IMR-90 (cell line): Measurements from ENCODE around the gene RSAD1. TPM values are rescaled to one million over a fixed set of nuclear protein-coding genes. Genes with fewer than 3 reads are reported as not detected.

Experiments used
- ATAC-seq: fragments of 200-7000 bp; cut with Tn5 transposase; 2 replicates; pipeline ENCODE4 v1.9.1; 2020; ENCODE audit warnings: low read depth, mild to moderate bottlenecking, moderate library complexity
- BruUV-seq: library from RNA; stranded (reverse); fragments of 400-500 nt; replicated peaks from 2 replicates; lab custom pipeline; 2021; lab: Mats Ljungman, UMichigan
- CTCF ChIA-PET: fragments of 300-600 bp; formaldehyde crosslinking; extraction: SDS; loops from one replicate; lab custom pipeline; 2021; ENCODE audit warnings: antibody characterized with exemption; lab: Yijun Ruan, JAX
- POLR2A ChIA-PET: fragments of 300-600 bp; sonication (Branson Sonifier 250); formaldehyde crosslinking; loops from one replicate; lab custom pipeline; 2022; ENCODE audit warnings: antibody characterized with exemption; ENCODE audit not compliant: unreplicated experiment; lab: Charles Lee
- DNase-seq: peaks from one replicate; pipeline ENCODE4 v3.0.0; 2013
- H2AFZ ChIP-seq: replicated peaks from 2 replicates; pipeline ENCODE3; 2013; ENCODE audit warnings: low read length, mild to moderate bottlenecking; ENCODE audit not compliant: poor library complexity
- H2AK5ac ChIP-seq: 2 replicates; pipeline ENCODE4 v1.6.1; 2013; ENCODE audit warnings: low read depth, low read length, inconsistent platforms
- H2AK9ac ChIP-seq: replicated peaks from 2 replicates; pipeline ENCODE3; 2013; ENCODE audit warnings: mild to moderate bottlenecking, low read depth, low read length, moderate library complexity; ENCODE audit not compliant: poor library complexity
- H2BK120ac ChIP-seq: 2 replicates; pipeline ENCODE4 v1.6.1; 2013; ENCODE audit warnings: low read depth, low read length, inconsistent platforms
- H2BK15ac ChIP-seq: 3 replicates; pipeline ENCODE4 v1.6.1; 2013; ENCODE audit warnings: low read depth, low read length, inconsistent platforms
- H2BK20ac ChIP-seq: 2 replicates; pipeline ENCODE4 v1.6.1; 2013; ENCODE audit warnings: low read depth, mild to moderate bottlenecking, inconsistent platforms, low read length, moderate library complexity
- H2BK5ac ChIP-seq: 2 replicates; pipeline ENCODE4 v1.6.1; 2013; ENCODE audit warnings: mild to moderate bottlenecking, low read depth, low read length, inconsistent platforms; ENCODE audit not compliant: poor library complexity, severe bottlenecking
- H3K14ac ChIP-seq: replicated peaks from 2 replicates; pipeline ENCODE4 v1.6.1; 2013; ENCODE audit warnings: low read depth, low read length, inconsistent platforms
- H3K18ac ChIP-seq: 2 replicates; pipeline ENCODE4 v1.6.1; 2013; ENCODE audit warnings: low read depth, low read length, control low read depth
- H3K23ac ChIP-seq: 2 replicates; pipeline ENCODE4 v1.6.1; 2013; ENCODE audit warnings: low read depth, low read length, inconsistent platforms
- H3K27ac ChIP-seq: 2 replicates; pipeline ENCODE4 v1.5.1; 2013; ENCODE audit warnings: mild to moderate bottlenecking, control low read depth, low read length; ENCODE audit not compliant: insufficient read depth
- H3K27me3 ChIP-seq: 2 replicates; pipeline ENCODE4 v1.6.1; 2013; ENCODE audit warnings: low read length; ENCODE audit not compliant: control insufficient read depth, insufficient read depth
- H3K36me3 ChIP-seq: 2 replicates; pipeline ENCODE4 v1.6.1; 2013; ENCODE audit warnings: low read length, mixed read lengths; ENCODE audit not compliant: control insufficient read depth, insufficient read depth
- H3K4ac ChIP-seq: 2 replicates; pipeline ENCODE4 v1.6.1; 2013; ENCODE audit warnings: low read depth, low read length, inconsistent platforms
- H3K4me1 ChIP-seq: 2 replicates; pipeline ENCODE4 v1.6.1; 2013; ENCODE audit warnings: low read length, mixed read lengths; ENCODE audit not compliant: control insufficient read depth, insufficient read depth
- H3K4me2 ChIP-seq: 2 replicates; pipeline ENCODE4 v1.6.1; 2013; ENCODE audit warnings: low read depth, mild to moderate bottlenecking, control low read depth, low read length, moderate library complexity
- H3K4me3 ChIP-seq: 2 replicates; pipeline ENCODE4 v1.5.1; 2013; ENCODE audit warnings: low read depth, mild to moderate bottlenecking, control low read depth, low read length, moderate library complexity; ENCODE audit not compliant: insufficient read depth
- H3K56ac ChIP-seq: 2 replicates; pipeline ENCODE4 v1.6.1; 2013; ENCODE audit warnings: low read length, inconsistent platforms; ENCODE audit not compliant: insufficient read depth; ENCODE audit errors: extremely low read depth
- H3K79me1 ChIP-seq, 2 experiments: 2 replicates each; pipeline ENCODE4 v1.6.1; 2013; ENCODE audit warnings: low read length in 2 of 2, inconsistent platforms in 1 of 2, low read depth in 1 of 2
- H3K9ac ChIP-seq: 2 replicates; pipeline ENCODE4 v1.6.1; 2013; ENCODE audit warnings: low read depth, low read length, control low read depth
- H3K9me1 ChIP-seq: 2 replicates; pipeline ENCODE4 v1.6.1; 2013; ENCODE audit warnings: low read length, inconsistent platforms; ENCODE audit not compliant: insufficient read depth
- H3K9me3 ChIP-seq: 2 replicates; pipeline ENCODE4 v1.6.1; 2013; ENCODE audit warnings: low read length; ENCODE audit not compliant: control insufficient read depth, insufficient read depth
- H4K20me1 ChIP-seq: 2 replicates; pipeline ENCODE4 v1.6.1; 2013; ENCODE audit warnings: low read length, inconsistent platforms; ENCODE audit not compliant: insufficient read depth
- H4K5ac ChIP-seq: 2 replicates; pipeline ENCODE4 v1.6.1; 2013; ENCODE audit warnings: mild to moderate bottlenecking, low read depth, low read length, control low read depth
- H4K8ac ChIP-seq, 2 experiments: 2 replicates each; pipeline ENCODE4 v1.6.1; 2013; ENCODE audit warnings: low read depth in 2 of 2, low read length in 2 of 2, control low read depth in 1 of 2, inconsistent platforms in 1 of 2
- H4K91ac ChIP-seq: 2 replicates; pipeline ENCODE4 v1.6.1; 2013; ENCODE audit warnings: low read depth, low read length, inconsistent platforms; ENCODE audit not compliant: insufficient read depth
- BHLHE40 ChIP-seq: fragments of 150-350 bp; IDR thresholded peaks from 2 replicates; pipeline ENCODE4 v1.6.1; 2016; ENCODE audit warnings: mild to moderate bottlenecking, low read depth, low read length
- CHD1 ChIP-seq: IDR thresholded peaks from 2 replicates; pipeline ENCODE4 v1.6.1; 2012; ENCODE audit warnings: low read depth, low read length, improper control_type of control experiment
- FOS ChIP-seq: fragments of 150-350 bp; IDR thresholded peaks from 2 replicates; pipeline ENCODE4 v1.6.1; 2016; ENCODE audit warnings: low read depth, low read length
- MAFK ChIP-seq: IDR thresholded peaks from 2 replicates; pipeline ENCODE4 v1.6.1; 2012; ENCODE audit warnings: low read depth, low read length, improper control_type of control experiment
- MAZ ChIP-seq: IDR thresholded peaks from 2 replicates; pipeline ENCODE4 v1.6.1; 2012; ENCODE audit warnings: low read depth, mild to moderate bottlenecking, low read length, improper control_type of control experiment, moderate library complexity, borderline replicate concordance
- MXI1 ChIP-seq: IDR thresholded peaks from 2 replicates; pipeline ENCODE4 v1.6.1; 2012; ENCODE audit warnings: low read depth, mild to moderate bottlenecking, low read length, moderate library complexity, borderline replicate concordance
- NFE2L2 ChIP-seq: fragments of 150-350 bp; IDR thresholded peaks from 2 replicates; pipeline ENCODE4 v1.6.1; 2016; ENCODE audit warnings: low read depth, mild to moderate bottlenecking, low read length
- POLR2A ChIP-seq: IDR thresholded peaks from 2 replicates; pipeline ENCODE4 v1.6.1; 2012; ENCODE audit warnings: mild to moderate bottlenecking, low read depth, low read length
- RAD21 ChIP-seq: IDR thresholded peaks from 2 replicates; pipeline ENCODE4 v1.6.1; 2012; ENCODE audit warnings: low read length, improper control_type of control experiment
- RFX5 ChIP-seq: IDR thresholded peaks from 2 replicates; pipeline ENCODE4 v1.8.0; 2012; ENCODE audit warnings: low read depth, mild to moderate bottlenecking, low read length, moderate library complexity
- SMC3 ChIP-seq: fragments of 150-350 bp; IDR thresholded peaks from 2 replicates; pipeline ENCODE4 v1.6.1; 2016; ENCODE audit warnings: low read depth, mild to moderate bottlenecking, antibody characterized with exemption, low read length, moderate library complexity
- WGBS, 2 experiments: methylation state at CpG; one replicate each; pipeline versions ENCODE4 v1.1.5 to v1.1.7; 2013; ENCODE audit warnings: missing lambda C conversion rate in 2 of 2; ENCODE audit not compliant: insufficient read length in 1 of 2; ENCODE audit errors: extremely low coverage in 2 of 2; 5-methylcytosine and 5-hydroxymethylcytosine counted together
- dilution Hi-C: fragments of 300-500 bp; cut with HindIII; formaldehyde crosslinking; loops from one replicate; pipeline ENCODE4 v1.14.3; 2018; ENCODE audit warnings: low sequenced_read_pairs; ENCODE audit not compliant: unreplicated experiment
- in situ Hi-C: fragments of 300-500 bp; cut with MboI; formaldehyde crosslinking; loops from 3 replicates; pipeline ENCODE4 v1.14.3; 2019; ENCODE audit warnings: low sequenced_read_pairs, inconsistent platforms, mixed read lengths
- intact Hi-C: fragments of 100-400 bp; cut with micrococcal nuclease; formaldehyde crosslinking; loops from 2 replicates; pipeline ENCODE4 v1.10.0; 2022
- polyA plus RNA-seq, 3 experiments: library from polyadenylated mRNA; depleted of rRNA; stranded (reverse); fragments of >200 nt; gene quantifications; 2 replicates each; pipeline ENCODE4 v1.2.3, GENCODE V29; 2012; ENCODE audit warnings: low replicate concordance in 1 of 3
- total RNA-seq: library from RNA; depleted of rRNA; stranded (reverse); fragments of >200 nt; gene quantifications from 2 replicates; pipeline ENCODE4 v1.2.3, GENCODE V29; 2012
- TF ChIP-seq, protein P1 (sequence below): conservative IDR thresholded peaks from 2 replicates; pipeline ENCODE4 v1.5.1; 2012; ENCODE audit warnings: mild to moderate bottlenecking, low read depth, low read length, improper control_type of control experiment
- TF ChIP-seq, protein P2 (sequence below): fragments of 150-350 bp; IDR thresholded peaks from 2 replicates; pipeline ENCODE4 v1.6.1; 2017; ENCODE audit warnings: mild to moderate bottlenecking, antibody characterized with exemption, low read length, low read depth

RSAD1 gene
- total and polyA plus RNA-seq, 2 of the 4 experiments (the other 2 are of a cell fraction) = 10.8 to 19.2 TPM

DNA sequence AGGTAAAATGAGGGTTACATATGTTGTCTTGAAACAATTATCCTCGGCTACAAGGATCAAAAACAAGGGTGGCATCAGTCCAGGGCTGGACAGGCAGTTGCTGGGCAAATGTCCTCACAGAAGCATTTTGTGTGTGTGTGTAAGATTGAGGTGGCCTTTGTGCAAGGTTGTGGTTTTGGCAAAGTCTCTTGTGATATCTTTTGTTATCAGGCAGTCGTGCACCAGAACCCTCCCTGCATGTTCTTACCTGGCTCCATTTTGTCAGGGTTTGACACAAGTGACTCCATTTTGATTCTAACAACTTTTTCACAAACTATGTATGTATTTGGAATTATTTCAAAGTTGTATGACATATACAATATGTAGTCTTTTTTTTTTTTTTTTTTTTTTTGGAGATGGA lies 30.0 kb upstream of the RSAD1 start:
- 0 out of 2 replicates have a peak, but pooled peaks cover 1% of the 10 kb centered on the region for H3K36me3 ChIP-seq
- H3K4me2 ChIP-seq = no peak overlapping the region
- H2BK120ac ChIP-seq = no peak overlapping the region
- H4K5ac ChIP-seq = no peak overlapping the region
- H3K4me1 ChIP-seq = 0 out of 2 replicates have a peak, but pooled peaks cover 2% of the 10 kb centered on the region
- H3K27ac ChIP-seq = no peak overlapping the region
- ATAC-seq = no peak
- H3K23ac ChIP-seq = no peak overlapping the region
- no peak overlapping the region for H3K18ac ChIP-seq
- H2AK9ac ChIP-seq = no peak overlapping the region
- H3K56ac ChIP-seq = no peak overlapping the region
- no peak for DNase-seq
- no CpG with 5 or more reads among the region's 2 CpGs for WGBS, 2 experiments
- no peak overlapping the region for H2BK15ac ChIP-seq
- no peak overlapping the region for H4K91ac ChIP-seq
- 0 out of 2 replicates have a peak, but pooled peaks cover 3% of the 10 kb centered on the region for H3K9me1 ChIP-seq
- no peak overlapping the region for H3K9ac ChIP-seq
- no peak overlapping the region for H3K4ac ChIP-seq
- peaks cover 0 to 16% of the 10 kb centered on the region in 2 experiments; a peak in 2 of 4 replicates for H3K79me1 ChIP-seq
- dilution Hi-C loops (no loop called here), in situ Hi-C loops (no loop called here), intact Hi-C loops (no loop called here)
- no peaks in the 10 kb centered on the region for H3K9me3 ChIP-seq
- no peaks in the 10 kb centered on the region for H3K27me3 ChIP-seq
- no peak overlapping the region for H4K8ac ChIP-seq
- no peak overlapping the region for H2AFZ ChIP-seq
- H2BK20ac ChIP-seq = no peak overlapping the region
- no TSS peak for BruUV-seq
- no peak overlapping the region for H3K14ac ChIP-seq
- H2AK5ac ChIP-seq = no peak overlapping the region
- CTCF ChIA-PET = no interaction called here
- POLR2A ChIA-PET = no interaction called here
- no peak overlapping the region for H2BK5ac ChIP-seq
- TF ChIP-seq CHD1 = no peak
- TF ChIP-seq POLR2A = no peak
- no peak for TF ChIP-seq MAFK
- TF ChIP-seq, protein P1, sequence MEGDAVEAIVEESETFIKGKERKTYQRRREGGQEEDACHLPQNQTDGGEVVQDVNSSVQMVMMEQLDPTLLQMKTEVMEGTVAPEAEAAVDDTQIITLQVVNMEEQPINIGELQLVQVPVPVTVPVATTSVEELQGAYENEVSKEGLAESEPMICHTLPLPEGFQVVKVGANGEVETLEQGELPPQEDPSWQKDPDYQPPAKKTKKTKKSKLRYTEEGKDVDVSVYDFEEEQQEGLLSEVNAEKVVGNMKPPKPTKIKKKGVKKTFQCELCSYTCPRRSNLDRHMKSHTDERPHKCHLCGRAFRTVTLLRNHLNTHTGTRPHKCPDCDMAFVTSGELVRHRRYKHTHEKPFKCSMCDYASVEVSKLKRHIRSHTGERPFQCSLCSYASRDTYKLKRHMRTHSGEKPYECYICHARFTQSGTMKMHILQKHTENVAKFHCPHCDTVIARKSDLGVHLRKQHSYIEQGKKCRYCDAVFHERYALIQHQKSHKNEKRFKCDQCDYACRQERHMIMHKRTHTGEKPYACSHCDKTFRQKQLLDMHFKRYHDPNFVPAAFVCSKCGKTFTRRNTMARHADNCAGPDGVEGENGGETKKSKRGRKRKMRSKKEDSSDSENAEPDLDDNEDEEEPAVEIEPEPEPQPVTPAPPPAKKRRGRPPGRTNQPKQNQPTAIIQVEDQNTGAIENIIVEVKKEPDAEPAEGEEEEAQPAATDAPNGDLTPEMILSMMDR = no peak
- TF ChIP-seq, protein P2, sequence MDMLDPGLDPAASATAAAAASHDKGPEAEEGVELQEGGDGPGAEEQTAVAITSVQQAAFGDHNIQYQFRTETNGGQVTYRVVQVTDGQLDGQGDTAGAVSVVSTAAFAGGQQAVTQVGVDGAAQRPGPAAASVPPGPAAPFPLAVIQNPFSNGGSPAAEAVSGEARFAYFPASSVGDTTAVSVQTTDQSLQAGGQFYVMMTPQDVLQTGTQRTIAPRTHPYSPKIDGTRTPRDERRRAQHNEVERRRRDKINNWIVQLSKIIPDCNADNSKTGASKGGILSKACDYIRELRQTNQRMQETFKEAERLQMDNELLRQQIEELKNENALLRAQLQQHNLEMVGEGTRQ = no peak
- TF ChIP-seq RAD21 = no peak
- no peak for TF ChIP-seq RFX5
- TF ChIP-seq MAZ = no peak
- no peak for TF ChIP-seq BHLHE40
- no peak for TF ChIP-seq FOS
- TF ChIP-seq SMC3 = no peak
- no peak for TF ChIP-seq MXI1
- TF ChIP-seq NFE2L2 = no peak
- H3K4me3 ChIP-seq = no peak overlapping the region
- H4K20me1 ChIP-seq = peaks cover 11% of the 10 kb centered on the region; the same call in 1 of the 2 replicates
